Hematopoietic multipotent progenitor cell treated with erythropoietin and hydrocortisone succinate and interleukin-3 and kit ligand, for 6 days (in vitro differentiated cells): ENCODE data around the gene MTHFD2L.

ENCODE experiments used
- DNase-seq: peaks from one replicate; pipeline ENCODE4 v3.0.0-alpha.2; 2015

The MTHFD2L gene

DNA sequence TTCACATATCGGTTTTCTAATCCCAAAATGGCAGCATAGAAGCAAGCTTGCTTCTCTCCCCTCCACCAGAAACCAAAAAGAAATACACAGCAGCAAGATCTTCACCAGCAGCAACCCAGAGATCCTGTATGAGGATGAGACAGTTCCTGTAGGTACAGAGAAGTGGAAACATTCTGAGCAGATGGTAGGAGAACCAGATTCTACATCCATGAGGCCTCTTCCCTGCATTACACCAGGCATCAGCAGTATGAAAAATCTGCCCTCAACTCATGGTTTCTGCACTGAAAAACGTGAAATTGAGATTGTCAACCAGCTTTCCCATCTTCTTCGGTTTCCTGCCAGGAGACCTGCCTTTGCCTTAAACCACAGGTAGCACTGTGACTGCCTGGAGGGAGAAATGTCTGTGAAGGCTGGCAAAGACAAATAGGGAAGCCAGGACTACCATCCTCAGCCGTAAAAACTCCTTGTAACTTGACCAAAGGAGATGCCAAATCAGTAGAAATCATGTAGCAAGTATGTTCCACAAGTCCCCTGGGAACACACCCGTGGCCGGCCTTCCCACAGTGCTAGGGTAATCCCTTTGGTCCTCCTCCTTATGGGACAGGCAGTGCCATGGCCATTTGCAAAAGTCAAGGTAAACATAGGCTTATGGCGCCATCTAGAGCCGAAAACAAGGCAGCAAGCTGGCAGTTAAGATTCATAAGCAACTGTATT, 24.0 kb upstream of the MTHFD2L start:
- DNase-seq: peak; percentile 84

DNA sequence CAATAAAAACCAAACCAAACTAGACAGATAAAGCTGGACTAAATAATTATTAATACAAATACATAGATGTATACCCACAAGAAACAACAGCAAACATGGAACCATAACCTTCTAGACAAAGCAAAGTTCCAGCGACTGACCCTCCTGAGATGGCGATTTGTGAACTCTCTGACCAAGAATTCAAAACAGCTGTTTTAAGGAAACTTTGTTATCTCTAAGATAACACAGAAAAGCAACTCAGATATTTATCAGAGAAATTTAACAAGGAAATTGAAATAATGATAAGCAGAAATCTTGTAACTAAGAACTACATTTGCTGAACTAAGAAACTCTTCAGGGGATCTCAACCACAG, 23.4 kb upstream of the MTHFD2L start:
- no peak for DNase-seq

GRCh38 chr4:74146581-74147129, 11.3 kb upstream of the MTHFD2L start:
- no peak for DNase-seq

- DNase-seq: no peak
These were observed 9.7 kb upstream of the MTHFD2L start for GRCh38 chr4:74148205-74148604.

GRCh38 chr4:74152836-74153235, 5.1 kb upstream of the MTHFD2L start:
- DNase-seq: no peak

DNA sequence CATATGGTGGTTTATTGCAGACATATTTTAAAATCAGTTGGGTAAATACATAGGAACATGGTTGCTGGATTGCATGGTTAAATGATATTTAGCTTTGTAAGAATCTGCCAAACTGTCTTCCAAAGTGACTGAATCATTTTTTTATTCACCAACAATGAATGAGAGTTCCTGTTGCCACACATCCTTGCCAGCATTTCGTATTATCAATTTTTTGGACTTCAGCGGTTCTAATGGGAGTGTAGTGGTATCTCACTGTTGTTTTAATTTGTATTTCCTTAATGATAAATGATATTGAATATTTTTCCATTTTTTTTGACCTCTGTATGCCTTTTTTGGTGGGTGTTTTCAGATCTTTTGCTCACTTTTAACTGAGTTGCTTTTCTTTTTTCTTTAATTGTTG, 1.4 kb upstream of the MTHFD2L start:
- DNase-seq: no peak

- peak; percentile 33 for DNase-seq
These were observed 764 bp upstream of the MTHFD2L start for GRCh38 chr4:74157154-74157553.

GRCh38 chr4:74158466-74159142, 686 bp downstream of the MTHFD2L start:
- peak; percentile 43 for DNase-seq

DNA sequence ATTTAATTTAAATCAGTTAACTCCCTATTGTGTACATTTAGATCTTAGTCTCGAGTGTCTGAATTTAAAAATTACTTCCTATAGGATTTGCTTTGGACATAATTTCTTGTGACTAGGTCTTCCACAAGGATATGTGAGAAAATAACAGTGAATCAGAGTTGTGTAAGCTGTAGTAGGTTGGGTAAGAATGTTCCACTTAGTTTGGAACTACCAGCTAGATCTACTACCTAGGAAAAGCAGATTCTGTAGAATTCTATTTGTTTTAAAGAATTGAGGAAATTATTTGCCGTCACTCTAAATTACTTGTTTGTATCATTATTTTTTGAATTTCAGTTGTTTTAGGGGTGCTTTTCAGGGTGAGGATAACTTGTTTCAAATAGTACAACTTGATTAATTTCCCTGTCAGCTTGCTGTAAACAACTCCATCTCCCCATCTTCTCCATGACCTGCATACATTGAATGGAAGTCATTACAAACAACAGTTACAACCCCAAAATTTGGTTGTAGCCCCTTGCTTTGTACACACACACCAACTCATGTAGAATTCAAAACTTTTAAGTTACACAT, 1.3 kb downstream of the MTHFD2L start:
- no peak for DNase-seq

DNA sequence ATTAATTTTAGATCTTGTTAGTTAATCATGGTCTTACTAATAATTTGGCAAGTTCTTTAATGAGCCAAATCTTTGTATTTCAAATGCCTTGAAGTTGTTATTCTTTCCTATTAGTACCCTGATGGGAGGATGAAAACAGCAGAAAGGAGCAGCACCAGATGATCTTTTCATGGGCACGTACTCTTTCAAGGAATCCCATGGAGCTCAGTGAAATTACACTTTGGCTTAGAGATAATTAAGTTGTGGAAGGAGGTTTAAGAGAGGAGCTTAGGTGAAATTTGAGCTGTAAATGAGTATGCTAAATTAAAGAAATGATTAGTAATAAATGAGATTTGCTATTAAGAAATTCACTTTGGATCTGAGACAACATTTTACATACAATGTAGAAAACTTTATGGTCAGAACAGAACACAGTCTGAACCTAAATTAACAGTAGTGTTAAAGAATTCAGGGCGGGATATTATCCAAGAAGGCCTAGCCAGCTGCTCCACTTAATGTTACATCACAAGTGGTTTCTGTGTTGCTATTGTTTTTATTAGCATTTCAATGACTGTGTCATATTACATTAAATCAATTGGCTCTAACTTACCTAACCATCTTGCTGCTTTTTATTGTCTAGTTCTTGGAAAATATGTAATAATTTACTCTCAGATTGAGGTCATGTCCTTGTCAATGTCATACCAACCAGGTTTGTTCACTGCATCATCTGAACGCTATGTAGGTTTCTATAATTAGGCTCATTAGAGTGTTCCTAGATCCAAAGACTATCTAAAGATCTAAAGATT, 3.9 kb downstream of the MTHFD2L start:
- no peak for DNase-seq

DNA sequence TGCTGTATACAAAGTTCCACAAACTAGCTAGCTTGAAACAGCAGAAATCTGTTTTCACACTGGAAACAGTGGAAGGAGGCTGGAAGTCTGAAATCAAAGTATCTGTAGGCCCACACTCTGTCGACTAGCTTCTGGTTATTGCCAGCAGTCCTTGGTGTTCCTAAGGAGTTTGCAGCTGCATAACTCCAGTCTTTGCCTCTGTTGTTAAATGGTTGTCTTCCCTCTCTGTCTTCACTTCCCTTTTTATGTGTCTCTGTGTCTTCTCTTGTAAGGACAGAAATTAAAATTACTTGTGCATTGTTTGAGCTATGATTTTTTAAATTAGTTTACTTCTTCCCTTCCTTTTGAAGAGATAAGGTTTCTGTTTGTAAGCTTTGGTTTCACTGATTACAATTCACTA, 8.2 kb downstream of the MTHFD2L start:
- DNase-seq: no peak

GRCh38 chr4:74166818-74167217, 8.9 kb downstream of the MTHFD2L start:
- no peak for DNase-seq

- no peak for DNase-seq
These were observed 9.7 kb downstream of the MTHFD2L start for GRCh38 chr4:74167585-74167984.

DNA sequence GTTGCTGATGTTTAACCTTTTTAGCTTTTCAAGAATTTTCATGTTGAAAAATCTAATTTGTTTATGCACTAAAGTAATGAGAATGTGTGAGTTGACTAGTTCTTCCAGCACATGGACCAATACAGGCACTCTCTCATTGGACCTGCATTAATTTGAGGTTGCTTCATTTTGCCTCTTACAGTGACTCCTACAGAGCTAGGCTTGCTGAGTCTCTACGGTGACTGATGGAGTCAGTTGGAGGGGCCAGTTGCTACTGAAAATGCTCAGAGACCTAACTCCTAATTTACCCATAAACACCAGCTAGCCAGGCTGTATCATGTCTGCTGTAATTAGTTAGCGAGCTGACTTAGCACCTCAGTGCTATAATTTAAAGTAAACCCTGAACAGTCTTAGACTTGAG, 10.9 kb downstream of the MTHFD2L start:
- DNase-seq: no peak

DNA sequence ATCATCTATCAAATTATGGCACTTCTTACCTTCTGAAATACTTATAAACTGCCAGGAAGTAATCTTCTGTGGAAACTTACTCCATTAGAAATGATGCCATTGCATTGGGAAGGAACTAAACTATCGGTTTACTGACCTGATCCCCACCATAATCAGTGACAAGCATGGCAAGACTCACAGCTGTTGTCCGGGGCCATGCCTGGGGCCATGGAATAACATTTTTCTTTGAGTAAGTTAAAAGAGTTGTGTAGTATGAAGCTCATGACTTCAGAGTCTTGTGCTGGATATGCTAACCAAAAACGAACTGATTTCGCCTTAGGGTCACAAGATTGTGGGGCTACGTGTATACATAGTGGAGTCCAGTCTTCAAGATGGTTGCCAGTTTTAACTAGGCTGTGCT, 15.4 kb downstream of the MTHFD2L start:
- DNase-seq: no peak

- DNase-seq: peak; percentile 37
These were observed 16.5 kb downstream of the MTHFD2L start for GRCh38 chr4:74174421-74174820.

- DNase-seq: no peak
These were observed 17.0 kb downstream of the MTHFD2L start for GRCh38 chr4:74174941-74175340.

- DNase-seq: no peak
These were observed 17.5 kb downstream of the MTHFD2L start for GRCh38 chr4:74175379-74175778.

- DNase-seq: no peak
These were observed 20.9 kb downstream of the MTHFD2L start for GRCh38 chr4:74178798-74179197.

- no peak for DNase-seq
These were observed 23.3 kb downstream of the MTHFD2L start for GRCh38 chr4:74181219-74181618.

DNA sequence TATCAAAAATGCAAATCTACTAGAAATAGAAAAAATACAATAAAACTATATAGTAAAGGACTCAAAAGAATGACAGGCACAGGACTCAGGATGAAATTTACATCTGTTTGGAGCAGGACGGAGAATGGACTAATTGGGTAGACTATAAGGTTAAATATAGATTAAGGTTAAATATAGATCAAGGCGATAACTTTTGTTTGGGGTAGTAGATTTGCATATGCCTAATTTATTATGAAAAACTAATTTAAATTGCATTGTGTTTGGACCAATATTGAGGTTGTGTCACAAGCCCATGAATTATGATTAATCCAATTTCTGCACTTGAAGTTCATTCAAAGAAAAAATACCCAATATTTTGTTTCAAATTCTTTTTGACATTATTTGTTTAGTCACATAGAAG, 31.0 kb downstream of the MTHFD2L start:
- no peak for DNase-seq

- DNase-seq: peak; percentile 91
These were observed 31.6 kb downstream of the MTHFD2L start for GRCh38 chr4:74189331-74190043.

- no peak for DNase-seq
These were observed 32.4 kb downstream of the MTHFD2L start for GRCh38 chr4:74190332-74190731.
